ENCODE results near the gene BHLHE23.

BHLHE23 gene

GRCh38 chr20:63051911-63052310 is 45.1 kb upstream of the BHLHE23 start:
- Histone ChIP-seq H3K27me3 (replicated peaks in 2 of 5; ENCODE audit: control insufficient read depth in 4 of 5, insufficient read depth in 5 of 5, low read length in 4 of 5) (peaks cover 0 to 49% (median 16%) of the 10 kb centered on the region in 5 experiments), H3K4me1 (ENCODE audit: control extremely low read depth in 1 of 4, control insufficient read depth in 4 of 4, insufficient read depth in 4 of 4, low read length in 3 of 4) (no peaks in the 10 kb centered on the region), H3K4me3 (ENCODE audit: control insufficient read depth in 1 of 7, extremely low read depth in 1 of 7, insufficient read depth in 4 of 7, low read depth in 2 of 7, low read length in 6 of 7) (no peak overlapping the region), H3K27ac (ENCODE audit: insufficient read depth in 1 of 2, low read depth in 1 of 2, low read length in 2 of 2, poor library complexity in 1 of 2, severe bottlenecking in 2 of 2) (no peak overlapping the region), H3K9me3 (ENCODE audit: control extremely low read depth in 1 of 5, control insufficient read depth in 4 of 5, insufficient read depth in 2 of 5, low read depth in 1 of 5, low read length in 4 of 5) (peaks cover 0 to 13% (median 2%) of the 10 kb centered on the region in 5 experiments), H3K36me3 (ENCODE audit: control insufficient read depth in 4 of 4, insufficient read depth in 4 of 4, low read length in 3 of 4) (no peaks in the 10 kb centered on the region)
- ChIA-PET CTCF (interaction anchor here (1.6 kb wide), 1 partner anchor 16 kb away, joined by 4 read pairs; no protein-coding TSS in a partner anchor), POLR2A (interaction anchor here (0.7 to 0.8 kb wide), 2 partner anchors 112 to 213 kb away, joined by 3 read pairs; no protein-coding TSS in a partner anchor)
- WGBS (ENCODE audit: insufficient coverage) = 85% methylated on average over 8 of the region's 11 CpGs
- no peak for DNase-seq

GRCh38 chr20:63051186-63051860 is 44.6 kb upstream of the BHLHE23 start:
- Histone ChIP-seq H3K27me3 (replicated peaks in 2 of 5; ENCODE audit: control insufficient read depth in 4 of 5, insufficient read depth in 5 of 5, low read length in 4 of 5) (peaks cover 0 to 49% (median 14%) of the 10 kb centered on the region in 5 experiments), H3K4me3 (ENCODE audit: control insufficient read depth in 1 of 7, extremely low read depth in 1 of 7, insufficient read depth in 4 of 7, low read depth in 2 of 7, low read length in 6 of 7) (no peak overlapping the region), H3K9me3 (ENCODE audit: control extremely low read depth in 1 of 5, control insufficient read depth in 4 of 5, insufficient read depth in 2 of 5, low read depth in 1 of 5, low read length in 4 of 5) (peaks cover 0 to 13% (median 2%) of the 10 kb centered on the region in 5 experiments), H3K36me3 (ENCODE audit: control insufficient read depth in 4 of 4, insufficient read depth in 4 of 4, low read length in 3 of 4) (no peaks in the 10 kb centered on the region), H3K27ac (ENCODE audit: insufficient read depth in 1 of 2, low read depth in 1 of 2, low read length in 2 of 2, poor library complexity in 1 of 2, severe bottlenecking in 2 of 2) (no peak overlapping the region), H3K4me1 (ENCODE audit: control extremely low read depth in 1 of 4, control insufficient read depth in 4 of 4, insufficient read depth in 4 of 4, low read length in 3 of 4) (no peaks in the 10 kb centered on the region)
- ChIA-PET POLR2A (no interaction called here), CTCF (interaction anchor here (1.6 kb wide), 1 partner anchor 16 kb away, joined by 4 read pairs; no protein-coding TSS in a partner anchor)
- DNase-seq = no peak
- 97% methylated on average over 12 of the region's 13 CpGs for WGBS (ENCODE audit: insufficient coverage)

- WGBS (ENCODE audit: insufficient coverage) = 92% methylated on average over 10 of the region's 13 CpGs
- Histone ChIP-seq H3K36me3 (ENCODE audit: control insufficient read depth in 4 of 4, insufficient read depth in 4 of 4, low read length in 3 of 4) (no peaks in the 10 kb centered on the region), H3K4me3 (ENCODE audit: control insufficient read depth in 1 of 7, extremely low read depth in 1 of 7, insufficient read depth in 4 of 7, low read depth in 2 of 7, low read length in 6 of 7) (no peak overlapping the region), H3K27me3 (replicated peaks in 2 of 5; ENCODE audit: control insufficient read depth in 4 of 5, insufficient read depth in 5 of 5, low read length in 4 of 5) (peaks cover 0 to 43% (median 14%) of the 10 kb centered on the region in 5 experiments), H3K9me3 (ENCODE audit: control extremely low read depth in 1 of 5, control insufficient read depth in 4 of 5, insufficient read depth in 2 of 5, low read depth in 1 of 5, low read length in 4 of 5) (peaks cover 0 to 13% (median 2%) of the 10 kb centered on the region in 5 experiments), H3K27ac (ENCODE audit: insufficient read depth in 1 of 2, low read depth in 1 of 2, low read length in 2 of 2, poor library complexity in 1 of 2, severe bottlenecking in 2 of 2) (no peak overlapping the region), H3K4me1 (ENCODE audit: control extremely low read depth in 1 of 4, control insufficient read depth in 4 of 4, insufficient read depth in 4 of 4, low read length in 3 of 4) (no peaks in the 10 kb centered on the region)
- ChIA-PET CTCF (no interaction called here), POLR2A (no interaction called here)
- DNase-seq = no peak
Measured at GRCh38 chr20:63050406-63050805, 43.6 kb upstream of the BHLHE23 start.

- Histone ChIP-seq H3K27me3 (replicated peaks in 2 of 5; ENCODE audit: control insufficient read depth in 4 of 5, insufficient read depth in 5 of 5, low read length in 4 of 5) (peaks cover 0 to 45% (median 14%) of the 10 kb centered on the region in 5 experiments), H3K4me3 (ENCODE audit: control insufficient read depth in 1 of 7, extremely low read depth in 1 of 7, insufficient read depth in 4 of 7, low read depth in 2 of 7, low read length in 6 of 7) (no peak overlapping the region), H3K9me3 (ENCODE audit: control extremely low read depth in 1 of 5, control insufficient read depth in 4 of 5, insufficient read depth in 2 of 5, low read depth in 1 of 5, low read length in 4 of 5) (peaks cover 0 to 13% (median 2%) of the 10 kb centered on the region in 5 experiments), H3K27ac (ENCODE audit: insufficient read depth in 1 of 2, low read depth in 1 of 2, low read length in 2 of 2, poor library complexity in 1 of 2, severe bottlenecking in 2 of 2) (no peak overlapping the region), H3K36me3 (ENCODE audit: control insufficient read depth in 4 of 4, insufficient read depth in 4 of 4, low read length in 3 of 4) (no peaks in the 10 kb centered on the region), H3K4me1 (ENCODE audit: control extremely low read depth in 1 of 4, control insufficient read depth in 4 of 4, insufficient read depth in 4 of 4, low read length in 3 of 4) (no peaks in the 10 kb centered on the region)
- no peak for DNase-seq
- ChIA-PET POLR2A (no interaction called here), CTCF (no interaction called here)
- 90% methylated on average over 17 of the region's 19 CpGs for WGBS (ENCODE audit: insufficient coverage)
Measured at GRCh38 chr20:63049561-63050221, 42.9 kb upstream of the BHLHE23 start.

- no peak for DNase-seq
- ChIA-PET POLR2A (no interaction called here), CTCF (no interaction called here)
- no peaks in the 10 kb centered on the region for H3K4me1 ChIP-seq (ENCODE audit: control extremely low read depth in 1 of 4, control insufficient read depth in 4 of 4, insufficient read depth in 4 of 4, low read length in 3 of 4)
- 90% methylated on average over 3 of the region's 6 CpGs for WGBS (ENCODE audit: insufficient coverage)
- H3K4me3 ChIP-seq (ENCODE audit: control insufficient read depth in 1 of 7, extremely low read depth in 1 of 7, insufficient read depth in 4 of 7, low read depth in 2 of 7, low read length in 6 of 7) = no peak overlapping the region
- no peak overlapping the region for H3K27ac ChIP-seq (ENCODE audit: insufficient read depth in 1 of 2, low read depth in 1 of 2, low read length in 2 of 2, poor library complexity in 1 of 2, severe bottlenecking in 2 of 2)
- peaks cover 0 to 43% (median 14%) of the 10 kb centered on the region in 5 experiments for H3K27me3 ChIP-seq (replicated peaks in 2 of 5; ENCODE audit: control insufficient read depth in 4 of 5, insufficient read depth in 5 of 5, low read length in 4 of 5)
- H3K9me3 ChIP-seq (ENCODE audit: control extremely low read depth in 1 of 5, control insufficient read depth in 4 of 5, insufficient read depth in 2 of 5, low read depth in 1 of 5, low read length in 4 of 5) = peaks cover 0 to 13% (median 2%) of the 10 kb centered on the region in 5 experiments
- no peaks in the 10 kb centered on the region for H3K36me3 ChIP-seq (ENCODE audit: control insufficient read depth in 4 of 4, insufficient read depth in 4 of 4, low read length in 3 of 4)
Measured at GRCh38 chr20:63049191-63049518, 42.4 kb upstream of the BHLHE23 start.

GRCh38 chr20:63048516-63049190 is 41.9 kb upstream of the BHLHE23 start:
- peaks cover 0 to 13% (median 2%) of the 10 kb centered on the region in 5 experiments for H3K9me3 ChIP-seq (ENCODE audit: control extremely low read depth in 1 of 5, control insufficient read depth in 4 of 5, insufficient read depth in 2 of 5, low read depth in 1 of 5, low read length in 4 of 5)
- H3K4me1 ChIP-seq (ENCODE audit: control extremely low read depth in 1 of 4, control insufficient read depth in 4 of 4, insufficient read depth in 4 of 4, low read length in 3 of 4) = no peaks in the 10 kb centered on the region
- no peak overlapping the region for H3K4me3 ChIP-seq (ENCODE audit: control insufficient read depth in 1 of 7, extremely low read depth in 1 of 7, insufficient read depth in 4 of 7, low read depth in 2 of 7, low read length in 6 of 7)
- ChIA-PET CTCF (no interaction called here), POLR2A (no interaction called here)
- no peak overlapping the region for H3K27ac ChIP-seq (ENCODE audit: insufficient read depth in 1 of 2, low read depth in 1 of 2, low read length in 2 of 2, poor library complexity in 1 of 2, severe bottlenecking in 2 of 2)
- peak in 2 of 3 donors; percentile 48 to 64 for DNase-seq
- no peaks in the 10 kb centered on the region for H3K36me3 ChIP-seq (ENCODE audit: control insufficient read depth in 4 of 4, insufficient read depth in 4 of 4, low read length in 3 of 4)
- peaks cover 0 to 42% (median 14%) of the 10 kb centered on the region in 5 experiments for H3K27me3 ChIP-seq (replicated peaks in 2 of 5; ENCODE audit: control insufficient read depth in 4 of 5, insufficient read depth in 5 of 5, low read length in 4 of 5)
- 95% methylated on average over 8 of the region's 12 CpGs for WGBS (ENCODE audit: insufficient coverage)

- ChIA-PET POLR2A (no interaction called here), CTCF (no interaction called here)
- peaks cover 0 to 39% (median 10%) of the 10 kb centered on the region in 5 experiments for H3K27me3 ChIP-seq (replicated peaks in 2 of 5; ENCODE audit: control insufficient read depth in 4 of 5, insufficient read depth in 5 of 5, low read length in 4 of 5)
- no peaks in the 10 kb centered on the region for H3K4me1 ChIP-seq (ENCODE audit: control extremely low read depth in 1 of 4, control insufficient read depth in 4 of 4, insufficient read depth in 4 of 4, low read length in 3 of 4)
- peaks cover 0 to 13% (median 2%) of the 10 kb centered on the region in 5 experiments for H3K9me3 ChIP-seq (ENCODE audit: control extremely low read depth in 1 of 5, control insufficient read depth in 4 of 5, insufficient read depth in 2 of 5, low read depth in 1 of 5, low read length in 4 of 5)
- 94% methylated on average over 9 of the region's 10 CpGs for WGBS (ENCODE audit: insufficient coverage)
- no peak overlapping the region for H3K4me3 ChIP-seq (ENCODE audit: control insufficient read depth in 1 of 7, extremely low read depth in 1 of 7, insufficient read depth in 4 of 7, low read depth in 2 of 7, low read length in 6 of 7)
- H3K27ac ChIP-seq (ENCODE audit: insufficient read depth in 1 of 2, low read depth in 1 of 2, low read length in 2 of 2, poor library complexity in 1 of 2, severe bottlenecking in 2 of 2) = no peak overlapping the region
- DNase-seq = no peak
- H3K36me3 ChIP-seq (ENCODE audit: control insufficient read depth in 4 of 4, insufficient read depth in 4 of 4, low read length in 3 of 4) = no peaks in the 10 kb centered on the region
Measured at GRCh38 chr20:63047946-63048345, 41.2 kb upstream of the BHLHE23 start.
